NOMO-1 treated with dmso at 0.1 percent for 144 hours (cell line): ENCODE results near the gene C1orf50.
"Not testable (repeated sequence)": the region's sequence is repeated elsewhere in the genome, so short reads cannot be mapped to it uniquely, and the experiment has no call there.

Source experiments
- DNase-seq: peaks from one replicate; lab custom pipeline; 2025; ENCODE audit not compliant: unreplicated experiment; lab: John Stamatoyannopoulos, UW

The C1orf50 gene

GRCh38 chr1:42766741-42767509 is at the start of gene C1orf50, which contains the start of gene P3H1:
Gene C1orf50, plus strand, starts transcription at chr1:42767249. Its CDS starts 63 bp downstream, at chr1:42767312.
Gene P3H1, minus strand, starts transcription at chr1:42767028. Its CDS starts 57 bp downstream, at chr1:42766971.
- DNase-seq, result peak; percentile 97

GRCh38 chr1:42720868-42721267 is 46.2 kb upstream of the C1orf50 start:
- DNase-seq, result no peak

- DNase-seq, result no peak
Measured at GRCh38 chr1:42721926-42722325, 45.1 kb upstream of the C1orf50 start.

GRCh38 chr1:42722403-42722802 is 44.6 kb upstream of the C1orf50 start:
- not testable (repeated sequence) for DNase-seq

GRCh38 chr1:42723511-42723910 is 43.5 kb upstream of the C1orf50 start:
- no peak for DNase-seq

- DNase-seq, result not testable (repeated sequence)
Measured at GRCh38 chr1:42725820-42726219, 41.2 kb upstream of the C1orf50 start.

GRCh38 chr1:42730002-42730401 is 37.0 kb upstream of the C1orf50 start:
- no peak for DNase-seq

GRCh38 chr1:42730988-42731387 is 36.1 kb upstream of the C1orf50 start:
- DNase-seq, result peak; percentile 3

- no peak for DNase-seq
Measured at GRCh38 chr1:42731585-42731984, 35.5 kb upstream of the C1orf50 start.

GRCh38 chr1:42732126-42732680 is 34.8 kb upstream of the C1orf50 start:
- no peak for DNase-seq

GRCh38 chr1:42733415-42734200 is 33.4 kb upstream of the C1orf50 start:
- no peak for DNase-seq

GRCh38 chr1:42734201-42735035 is 32.6 kb upstream of the C1orf50 start:
- no peak for DNase-seq

GRCh38 chr1:42735056-42735455 is 32.0 kb upstream of the C1orf50 start:
- no peak for DNase-seq

GRCh38 chr1:42735477-42736105 is 31.5 kb upstream of the C1orf50 start:
- DNase-seq, result no peak

- DNase-seq, result peak; percentile 33
Measured at GRCh38 chr1:42736152-42736551, 30.9 kb upstream of the C1orf50 start.

- no peak for DNase-seq
Measured at GRCh38 chr1:42736571-42737200, 30.4 kb upstream of the C1orf50 start.

- peak; percentile 93 for DNase-seq
Measured at GRCh38 chr1:42737257-42737656, 29.8 kb upstream of the C1orf50 start.

- DNase-seq, result no peak
Measured at GRCh38 chr1:42737986-42738677, 28.9 kb upstream of the C1orf50 start.

GRCh38 chr1:42738678-42739226 is 28.3 kb upstream of the C1orf50 start:
- DNase-seq, result no peak
